ENCODE data around the gene PYGB.
"Not testable (repeated sequence)": the region's sequence is repeated elsewhere in the genome, so short reads cannot be mapped to it uniquely, and the experiment has no call there.

Gene PYGB

DNA sequence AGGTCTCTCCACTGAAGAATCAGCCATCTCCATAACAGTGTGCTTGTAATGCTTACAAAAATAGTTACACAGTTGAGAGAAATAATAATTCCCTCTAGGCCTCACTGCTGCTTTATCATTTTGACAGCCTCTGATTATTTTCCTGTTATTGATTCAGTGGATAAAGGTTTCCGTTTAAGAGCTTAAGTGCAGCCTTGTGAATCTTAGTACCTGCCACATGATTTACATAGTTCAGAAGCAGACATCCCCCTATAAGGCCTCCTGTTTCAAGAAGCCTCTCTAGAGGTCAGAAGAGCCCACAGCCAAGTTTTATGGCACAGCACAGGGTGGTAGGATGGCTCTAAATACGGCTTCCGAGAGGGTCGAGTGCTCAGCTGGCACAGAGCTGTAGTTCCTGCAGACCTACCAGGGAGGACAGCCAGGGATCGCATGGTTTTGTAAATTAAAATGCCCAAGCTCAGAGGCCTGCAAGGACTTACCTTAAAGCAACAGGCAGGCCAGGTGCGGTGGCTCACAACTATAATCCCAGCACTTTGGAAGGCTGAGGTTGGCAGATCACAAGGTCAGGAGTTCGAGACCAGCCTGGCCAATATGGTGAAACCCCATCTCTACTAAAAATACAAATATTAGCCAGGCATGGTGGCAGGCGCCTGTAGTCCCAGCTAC is 17.6 kb upstream of the PYGB start:
- in situ Hi-C loops (cut with MboI; ENCODE audit: low sequenced_read_pairs), result no loop called here
- H3K4me1 ChIP-seq, result peaks cover 41% of the 10 kb centered on the region
- H3K4me3 ChIP-seq, result no peak overlapping the region
- no peak for DNase-seq (ENCODE audit: low spot score in 2 of 2)
- H3K9me3 ChIP-seq, result no peaks in the 10 kb centered on the region
- H3K27me3 ChIP-seq (ENCODE audit: low read depth), result no peaks in the 10 kb centered on the region
- peaks cover 7% of the 10 kb centered on the region; the same call in 1 of the 2 replicates for H3K36me3 ChIP-seq (replicated peaks)

DNA sequence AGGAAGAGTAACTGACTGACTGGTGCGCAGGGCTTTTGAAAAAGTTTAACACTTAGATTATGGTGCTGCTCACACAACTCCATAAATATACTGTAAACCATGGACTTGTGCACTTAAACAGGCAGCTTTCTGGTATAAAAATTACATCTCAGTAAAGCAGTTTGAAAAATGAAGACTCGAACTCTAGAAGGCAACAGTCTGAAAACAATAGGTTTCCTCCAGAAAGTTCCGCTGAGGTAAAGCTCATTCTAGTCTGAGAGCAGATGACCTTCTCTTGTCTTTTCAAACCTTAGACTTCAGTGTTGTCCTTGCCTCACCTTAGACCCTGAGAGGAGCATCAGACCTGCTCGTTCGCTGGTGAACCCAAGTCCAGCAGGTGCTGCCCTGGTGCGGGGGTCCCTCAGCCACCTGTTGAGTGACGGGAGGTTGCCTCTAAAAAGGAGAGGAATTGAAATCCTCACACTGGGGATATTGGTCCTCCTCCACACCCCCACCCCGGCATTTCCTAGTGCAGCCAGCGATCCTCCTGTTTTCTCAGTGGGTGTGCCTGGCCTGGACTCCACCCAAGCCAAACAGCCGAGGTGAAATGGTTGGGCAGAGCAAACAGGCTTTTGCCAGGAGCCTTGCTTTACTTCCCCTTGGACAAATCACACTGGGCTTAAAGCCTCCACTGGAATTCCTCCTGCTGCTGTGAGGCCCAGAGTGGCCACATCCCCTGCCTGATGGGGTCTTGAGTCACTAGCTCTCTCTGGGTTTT is 14.7 kb upstream of the PYGB start:
- no peak overlapping the region for H3K4me3 ChIP-seq
- no peaks in the 10 kb centered on the region for H3K27me3 ChIP-seq (ENCODE audit: low read depth)
- no peaks in the 10 kb centered on the region for H3K9me3 ChIP-seq
- peaks cover 31% of the 10 kb centered on the region for H3K4me1 ChIP-seq
- peak; percentile 33 to 60 for DNase-seq (ENCODE audit: low spot score in 2 of 2)
- in situ Hi-C loops (cut with MboI; ENCODE audit: low sequenced_read_pairs), result no loop called here
- no peaks in the 10 kb centered on the region for H3K36me3 ChIP-seq (replicated peaks)

GRCh38 chr20:25234009-25234849 is 13.7 kb upstream of the PYGB start:
- H3K36me3 ChIP-seq (replicated peaks); in situ Hi-C loops (cut with MboI; ENCODE audit: low sequenced_read_pairs); H3K27me3 ChIP-seq (ENCODE audit: low read depth); H3K9me3 ChIP-seq; H3K4me3 ChIP-seq: not testable (repeated sequence)
- peaks cover 31% of the 10 kb centered on the region for H3K4me1 ChIP-seq
- peak; percentile 14 to 66 for DNase-seq (ENCODE audit: low spot score in 2 of 2)

DNA sequence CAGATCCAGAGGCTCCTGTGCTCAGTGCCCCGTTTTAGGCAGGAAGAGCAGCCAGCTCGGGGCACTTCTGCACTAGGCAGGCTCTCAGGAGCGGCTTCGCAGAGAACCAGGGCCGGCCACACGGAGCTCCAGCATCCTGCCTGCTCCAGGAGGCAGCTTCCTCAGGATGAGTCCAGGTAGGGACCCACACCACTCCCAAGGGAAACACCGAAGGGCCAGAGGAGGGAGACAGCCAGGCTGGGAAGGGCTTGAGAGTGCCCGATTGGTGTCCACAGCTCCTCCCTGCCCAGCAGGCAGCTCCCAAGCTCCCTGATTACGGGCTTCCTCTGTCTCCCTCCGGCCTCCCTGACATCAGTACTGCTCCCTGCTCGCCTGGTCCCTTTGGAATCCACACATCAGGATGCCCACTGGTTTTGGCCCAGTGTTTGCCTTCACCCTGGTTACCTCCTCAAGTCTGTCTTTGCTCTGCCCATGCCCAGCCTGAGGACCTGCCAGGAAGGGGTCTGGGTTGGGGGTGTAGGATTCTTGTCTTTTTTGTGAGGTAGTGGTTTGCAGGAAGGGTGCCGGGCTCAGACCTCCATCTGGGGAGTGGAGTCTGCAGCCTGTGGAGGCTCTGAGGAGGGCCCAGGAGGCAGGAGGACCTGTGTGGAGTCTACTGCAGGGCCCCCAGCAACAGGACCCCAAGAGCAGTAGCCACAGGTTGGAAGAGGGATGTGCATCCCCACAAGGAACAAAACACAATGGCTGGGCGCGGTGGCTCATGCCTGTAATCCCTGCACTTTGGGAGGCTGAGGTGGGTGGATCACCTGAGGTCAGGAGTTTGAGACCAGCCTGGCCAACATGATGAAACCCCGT is 11.2 kb upstream of the PYGB start:
- no peak for DNase-seq (ENCODE audit: low spot score in 2 of 2)
- Histone ChIP-seq H3K4me3 (no peak overlapping the region), H3K27me3 (ENCODE audit: low read depth) (no peaks in the 10 kb centered on the region), H3K4me1 (peaks cover 29% of the 10 kb centered on the region), H3K9me3 (no peaks in the 10 kb centered on the region), H3K36me3 (replicated peaks) (no peaks in the 10 kb centered on the region)
- in situ Hi-C loops (cut with MboI; ENCODE audit: low sequenced_read_pairs), result no loop called here

DNA sequence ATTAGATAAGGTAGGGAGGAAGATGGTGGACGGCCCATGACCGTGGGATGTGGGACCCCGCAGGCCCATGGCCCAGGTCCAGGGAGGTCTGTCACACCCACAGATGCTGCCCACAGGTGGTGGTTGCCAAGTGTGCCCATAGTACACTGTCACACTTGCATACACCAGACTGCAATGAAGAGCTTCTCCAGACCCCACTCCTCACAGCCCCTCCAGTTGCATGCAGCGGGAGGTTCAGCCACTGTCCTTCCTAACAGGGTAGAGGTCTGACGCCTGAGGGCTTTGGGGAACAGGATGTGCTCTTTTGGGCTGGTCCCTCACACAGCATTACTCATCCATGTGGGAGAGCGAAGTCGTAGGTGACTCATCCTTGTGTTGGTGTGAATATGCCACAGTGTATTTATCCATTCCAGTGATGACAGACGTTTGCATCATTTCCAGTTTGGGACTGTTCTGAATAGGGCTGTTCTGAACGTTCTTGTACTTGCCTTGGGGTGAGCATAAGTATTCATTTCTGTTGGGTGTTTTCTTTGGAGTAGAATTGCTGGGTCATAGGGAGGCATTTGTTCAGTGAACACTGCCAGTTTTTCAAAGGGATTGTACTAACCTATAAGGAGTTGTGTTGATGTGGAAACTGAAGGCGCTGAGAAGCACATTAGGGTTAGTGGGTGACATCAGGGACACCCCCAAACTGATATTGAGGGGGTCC is 10.1 kb upstream of the PYGB start:
- H3K27me3 ChIP-seq (ENCODE audit: low read depth), result no peaks in the 10 kb centered on the region
- peaks cover 37% of the 10 kb centered on the region for H3K4me1 ChIP-seq
- H3K4me3 ChIP-seq, result no peak overlapping the region
- H3K36me3 ChIP-seq (replicated peaks), result no peaks in the 10 kb centered on the region
- no peak for DNase-seq (ENCODE audit: low spot score in 2 of 2)
- in situ Hi-C loops (cut with MboI; ENCODE audit: low sequenced_read_pairs), result no loop called here
- H3K9me3 ChIP-seq, result no peaks in the 10 kb centered on the region

DNA sequence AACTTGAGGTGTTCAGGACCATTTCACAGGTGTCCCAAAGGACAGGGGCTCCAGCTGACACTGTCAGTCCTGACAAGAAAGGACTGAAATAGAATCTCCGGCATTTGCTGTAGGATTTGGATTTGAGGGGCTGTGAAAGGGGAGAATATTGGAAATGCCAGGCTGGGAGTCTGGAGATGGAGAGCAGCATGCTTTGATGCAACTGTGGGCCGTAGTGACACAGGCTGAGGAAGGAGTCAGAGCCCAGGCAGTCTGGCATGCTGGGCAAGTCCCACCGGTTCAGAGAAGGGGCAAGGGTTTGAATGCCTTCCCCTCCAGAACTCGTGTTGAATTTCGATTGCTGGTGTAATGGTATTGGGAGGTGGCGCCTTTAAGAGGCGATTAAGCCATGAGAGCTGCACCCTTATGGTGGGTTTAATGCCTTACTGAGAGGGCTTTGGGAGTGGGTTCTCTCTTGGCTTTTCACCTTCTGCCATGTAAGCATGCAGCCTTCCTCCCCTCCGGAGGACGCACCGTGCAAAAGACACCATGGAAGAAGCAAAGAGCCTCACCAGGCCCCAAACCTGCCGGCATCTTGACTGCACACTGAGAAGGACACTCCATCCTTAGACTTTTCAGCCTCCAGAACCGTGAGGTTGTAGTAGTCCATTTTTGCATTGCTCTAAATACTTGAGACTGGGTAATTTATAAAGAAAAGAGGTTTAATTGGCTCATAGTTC is 9.4 kb upstream of the PYGB start:
- Histone ChIP-seq H3K36me3 (replicated peaks) (no peaks in the 10 kb centered on the region), H3K27me3 (ENCODE audit: low read depth) (no peaks in the 10 kb centered on the region), H3K4me1 (peaks cover 32% of the 10 kb centered on the region), H3K4me3 (no peak overlapping the region), H3K9me3 (no peaks in the 10 kb centered on the region)
- DNase-seq (ENCODE audit: low spot score in 2 of 2), result no peak
- in situ Hi-C loops (cut with MboI; ENCODE audit: low sequenced_read_pairs), result no loop called here

GRCh38 chr20:25239387-25240370 is 8.2 kb upstream of the PYGB start:
- Histone ChIP-seq H3K4me3 (no peak overlapping the region), H3K4me1 (peaks cover 20% of the 10 kb centered on the region), H3K27me3 (ENCODE audit: low read depth) (no peaks in the 10 kb centered on the region), H3K36me3 (replicated peaks) (no peaks in the 10 kb centered on the region), H3K9me3 (no peaks in the 10 kb centered on the region)
- in situ Hi-C loops (cut with MboI; ENCODE audit: low sequenced_read_pairs), result no loop called here
- no peak for DNase-seq (ENCODE audit: low spot score in 2 of 2)

- peak; percentile 23 to 57 for DNase-seq (ENCODE audit: low spot score in 2 of 2)
- in situ Hi-C loops (cut with MboI; ENCODE audit: low sequenced_read_pairs), result not testable (repeated sequence)
These were observed 6.8 kb upstream of the PYGB start for GRCh38 chr20:25240851-25241658.

GRCh38 chr20:25241659-25241955 is 6.3 kb upstream of the PYGB start:
- DNase-seq (ENCODE audit: low spot score in 2 of 2), result peak; percentile 50 to 76
- in situ Hi-C loops (cut with MboI; ENCODE audit: low sequenced_read_pairs); H3K9me3 ChIP-seq; H3K36me3 ChIP-seq (replicated peaks); H3K4me3 ChIP-seq; H3K27me3 ChIP-seq (ENCODE audit: low read depth): not testable (repeated sequence)
- peaks cover 17% of the 10 kb centered on the region for H3K4me1 ChIP-seq

More at GRCh38 chr20:25240851-25241658, 6.8 kb upstream of the PYGB start:
- not testable (repeated sequence) for H3K9me3 ChIP-seq; H3K36me3 ChIP-seq (replicated peaks); H3K27me3 ChIP-seq (ENCODE audit: low read depth); H3K4me3 ChIP-seq
- peaks cover 16% of the 10 kb centered on the region for H3K4me1 ChIP-seq

GRCh38 chr20:25242231-25242630 is 5.7 kb upstream of the PYGB start:
- Histone ChIP-seq H3K4me3 (no peak overlapping the region), H3K4me1 (peaks cover 23% of the 10 kb centered on the region), H3K9me3 (no peaks in the 10 kb centered on the region), H3K36me3 (replicated peaks) (no peaks in the 10 kb centered on the region), H3K27me3 (ENCODE audit: low read depth) (no peaks in the 10 kb centered on the region)
- DNase-seq (ENCODE audit: low spot score in 2 of 2), result no peak
- in situ Hi-C loops (cut with MboI; ENCODE audit: low sequenced_read_pairs), result no loop called here

- in situ Hi-C loops (cut with MboI; ENCODE audit: low sequenced_read_pairs), result no loop called here
- DNase-seq (ENCODE audit: low spot score in 2 of 2), result no peak
- no peaks in the 10 kb centered on the region for H3K27me3 ChIP-seq (ENCODE audit: low read depth)
- no peak overlapping the region for H3K4me3 ChIP-seq
- H3K36me3 ChIP-seq (replicated peaks), result no peaks in the 10 kb centered on the region
- no peaks in the 10 kb centered on the region for H3K9me3 ChIP-seq
- peaks cover 27% of the 10 kb centered on the region for H3K4me1 ChIP-seq
These were observed 4.4 kb upstream of the PYGB start for GRCh38 chr20:25243416-25243979.

Measured in HAP-1 (cell line).